Memory B cell (primary cell): Measurements from ENCODE around the gene C1orf87.

Experiments
- ATAC-seq: fragments of 150-1000 bp; cut with Tn5 transposase; 2 replicates; pipeline ENCODE4 v1.10.0; 2021; ENCODE audit warnings: low read depth, mild to moderate bottlenecking, moderate library complexity
- DNase-seq, 2 donors: peaks; one replicate each; pipeline ENCODE4 v3.0.0; 2022; ENCODE audit warnings: low spot score in 2 of 2
- H3K27ac Mint-ChIP-seq: one replicate; pipeline ENCODE4 v1.8.0; 2022; ENCODE audit warnings: mild to moderate bottlenecking, moderate library complexity, mixed read lengths
- H3K27me3 Mint-ChIP-seq: one replicate; pipeline ENCODE4 v1.8.0; 2022; ENCODE audit warnings: mixed read lengths
- H3K36me3 Mint-ChIP-seq: one replicate; pipeline ENCODE4 v1.8.0; 2022; ENCODE audit warnings: mild to moderate bottlenecking, mixed read lengths
- H3K4me1 Mint-ChIP-seq: one replicate; pipeline ENCODE4 v1.8.0; 2022; ENCODE audit warnings: mixed read lengths
- H3K4me3 Mint-ChIP-seq: one replicate; pipeline ENCODE4 v1.8.0; 2022; ENCODE audit warnings: mild to moderate bottlenecking, moderate library complexity, mixed read lengths
- H3K9me3 Mint-ChIP-seq: one replicate; pipeline ENCODE4 v1.8.0; 2022; ENCODE audit warnings: mixed read lengths

The C1orf87 gene

GRCh38 chr1:60044881-60045280 lies 28.7 kb downstream of the C1orf87 start:
- Mint-ChIP-seq H3K36me3 (no peaks in the 10 kb centered on the region), H3K4me3 (no peak overlapping the region), H3K9me3 (no peaks in the 10 kb centered on the region), H3K27ac (no peak overlapping the region), H3K4me1 (no peaks in the 10 kb centered on the region), H3K27me3 (peaks cover 4% of the 10 kb centered on the region)
- DNase-seq (no peak), ATAC-seq (no peak)

GRCh38 chr1:60041783-60042182 lies 31.8 kb downstream of the C1orf87 start:
- Mint-ChIP-seq H3K9me3 (no peaks in the 10 kb centered on the region), H3K27me3 (peaks cover 4% of the 10 kb centered on the region), H3K36me3 (no peaks in the 10 kb centered on the region), H3K4me3 (no peak overlapping the region), H3K27ac (no peak overlapping the region), H3K4me1 (no peaks in the 10 kb centered on the region)
- DNase-seq (no peak), ATAC-seq (no peak)

GRCh38 chr1:60037669-60038068 lies 35.9 kb downstream of the C1orf87 start:
- Mint-ChIP-seq H3K36me3 (no peaks in the 10 kb centered on the region), H3K27me3 (no peaks in the 10 kb centered on the region), H3K9me3 (no peaks in the 10 kb centered on the region), H3K4me1 (no peaks in the 10 kb centered on the region), H3K27ac (no peak overlapping the region), H3K4me3 (no peak overlapping the region)
- DNase-seq (no peak), ATAC-seq (no peak)

GRCh38 chr1:60036856-60037460 lies 36.6 kb downstream of the C1orf87 start:
- H3K9me3 Mint-ChIP-seq: no peaks in the 10 kb centered on the region
- no peaks in the 10 kb centered on the region for H3K4me1 Mint-ChIP-seq
- H3K4me3 Mint-ChIP-seq: no peak overlapping the region
- no peak for ATAC-seq
- DNase-seq: no peak
- no peak overlapping the region for H3K27ac Mint-ChIP-seq
- no peaks in the 10 kb centered on the region for H3K27me3 Mint-ChIP-seq
- H3K36me3 Mint-ChIP-seq: no peaks in the 10 kb centered on the region

- Mint-ChIP-seq H3K27ac (no peak overlapping the region), H3K9me3 (no peaks in the 10 kb centered on the region), H3K4me3 (no peak overlapping the region)
Measured at GRCh38 chr1:60035921-60036320, 37.6 kb downstream of the C1orf87 start.

GRCh38 chr1:60034999-60035398 lies 38.6 kb downstream of the C1orf87 start:
- DNase-seq (no peak), ATAC-seq (no peak)
- Mint-ChIP-seq H3K27ac (no peak overlapping the region), H3K27me3 (no peaks in the 10 kb centered on the region), H3K36me3 (no peaks in the 10 kb centered on the region), H3K9me3 (no peaks in the 10 kb centered on the region), H3K4me3 (no peak overlapping the region), H3K4me1 (no peaks in the 10 kb centered on the region)

More at GRCh38 chr1:60035921-60036320, 37.6 kb downstream of the C1orf87 start:
- no peak for DNase-seq
- Mint-ChIP-seq H3K36me3 (no peaks in the 10 kb centered on the region), H3K4me1 (no peaks in the 10 kb centered on the region), H3K27me3 (no peaks in the 10 kb centered on the region)
- ATAC-seq: no peak

- DNase-seq (no peak), ATAC-seq (no peak)
- H3K4me1 Mint-ChIP-seq: no peaks in the 10 kb centered on the region
- H3K36me3 Mint-ChIP-seq: no peaks in the 10 kb centered on the region
- H3K4me3 Mint-ChIP-seq: no peak overlapping the region
- H3K27ac Mint-ChIP-seq: no peak overlapping the region
- peaks cover 4% of the 10 kb centered on the region for H3K27me3 Mint-ChIP-seq
- H3K9me3 Mint-ChIP-seq: no peaks in the 10 kb centered on the region
Measured at GRCh38 chr1:60033066-60033465, 40.5 kb downstream of the C1orf87 start.

- H3K4me3 Mint-ChIP-seq: no peak overlapping the region
- no peaks in the 10 kb centered on the region for H3K36me3 Mint-ChIP-seq
- H3K9me3 Mint-ChIP-seq: no peaks in the 10 kb centered on the region
- ATAC-seq: no peak
- H3K27me3 Mint-ChIP-seq: peaks cover 6% of the 10 kb centered on the region
- H3K27ac Mint-ChIP-seq: no peak overlapping the region
- no peaks in the 10 kb centered on the region for H3K4me1 Mint-ChIP-seq
- DNase-seq: no peak
Measured at GRCh38 chr1:60031146-60031545, 42.4 kb downstream of the C1orf87 start.

GRCh38 chr1:60025552-60025951 lies 48.0 kb downstream of the C1orf87 start:
- peaks cover 3% of the 10 kb centered on the region for H3K9me3 Mint-ChIP-seq
- H3K4me3 Mint-ChIP-seq: no peak overlapping the region
- H3K4me1 Mint-ChIP-seq: no peaks in the 10 kb centered on the region
- no peak for ATAC-seq
- H3K27ac Mint-ChIP-seq: no peak overlapping the region
- H3K27me3 Mint-ChIP-seq: peaks cover 8% of the 10 kb centered on the region
- no peaks in the 10 kb centered on the region for H3K36me3 Mint-ChIP-seq
- no peak for DNase-seq

GRCh38 chr1:60017508-60018205 lies 55.9 kb downstream of the C1orf87 start:
- H3K4me3 Mint-ChIP-seq: no peak overlapping the region
- peaks cover 11% of the 10 kb centered on the region for H3K27me3 Mint-ChIP-seq
- H3K36me3 Mint-ChIP-seq: no peaks in the 10 kb centered on the region
- no peak overlapping the region for H3K27ac Mint-ChIP-seq
- DNase-seq: no peak
- no peaks in the 10 kb centered on the region for H3K4me1 Mint-ChIP-seq
- peaks cover 6% of the 10 kb centered on the region for H3K9me3 Mint-ChIP-seq
- ATAC-seq: no peak

- ATAC-seq (no peak), DNase-seq (no peak)
- H3K9me3 Mint-ChIP-seq: peaks cover 1% of the 10 kb centered on the region
- H3K27ac Mint-ChIP-seq: no peak overlapping the region
- no peaks in the 10 kb centered on the region for H3K4me1 Mint-ChIP-seq
- H3K36me3 Mint-ChIP-seq: no peaks in the 10 kb centered on the region
- no peak overlapping the region for H3K4me3 Mint-ChIP-seq
- peaks cover 7% of the 10 kb centered on the region for H3K27me3 Mint-ChIP-seq
Measured at GRCh38 chr1:60010690-60011089, 62.9 kb downstream of the C1orf87 start.

- ATAC-seq: no peak
- no peaks in the 10 kb centered on the region for H3K9me3 Mint-ChIP-seq
- no peak overlapping the region for H3K27ac Mint-ChIP-seq
- no peaks in the 10 kb centered on the region for H3K4me1 Mint-ChIP-seq
- DNase-seq: no peak
- H3K36me3 Mint-ChIP-seq: no peaks in the 10 kb centered on the region
- no peak overlapping the region for H3K4me3 Mint-ChIP-seq
- H3K27me3 Mint-ChIP-seq: peaks cover 2% of the 10 kb centered on the region
Measured at GRCh38 chr1:60008500-60008899, 65.1 kb downstream of the C1orf87 start.

- H3K4me3 Mint-ChIP-seq: no peak overlapping the region
- DNase-seq: no peak
- H3K36me3 Mint-ChIP-seq: no peaks in the 10 kb centered on the region
- H3K27ac Mint-ChIP-seq: no peak overlapping the region
- H3K4me1 Mint-ChIP-seq: no peaks in the 10 kb centered on the region
- no peaks in the 10 kb centered on the region for H3K9me3 Mint-ChIP-seq
- no peak for ATAC-seq
- peaks cover 2% of the 10 kb centered on the region for H3K27me3 Mint-ChIP-seq
Measured at GRCh38 chr1:60000625-60001024, 72.9 kb downstream of the C1orf87 start.

- Mint-ChIP-seq H3K27ac (no peak overlapping the region), H3K27me3 (peaks cover 7% of the 10 kb centered on the region), H3K36me3 (no peaks in the 10 kb centered on the region), H3K9me3 (no peaks in the 10 kb centered on the region), H3K4me1 (no peaks in the 10 kb centered on the region), H3K4me3 (no peak overlapping the region)
- ATAC-seq (no peak), DNase-seq (no peak)
Measured at GRCh38 chr1:59999746-60000145, 73.8 kb downstream of the C1orf87 start.

- no peaks in the 10 kb centered on the region for H3K9me3 Mint-ChIP-seq
- DNase-seq: no peak
- H3K4me1 Mint-ChIP-seq: no peaks in the 10 kb centered on the region
- peaks cover 7% of the 10 kb centered on the region for H3K27me3 Mint-ChIP-seq
- no peak for ATAC-seq
- no peaks in the 10 kb centered on the region for H3K36me3 Mint-ChIP-seq
- no peak overlapping the region for H3K4me3 Mint-ChIP-seq
- no peak overlapping the region for H3K27ac Mint-ChIP-seq
Measured at GRCh38 chr1:59999006-59999405, 74.6 kb downstream of the C1orf87 start.
